ENCODE data around the gene MYMX.
A peak's percentile ranks its signal among the peaks of the same experiment; 100 is the strongest.

Gene MYMX

DNA sequence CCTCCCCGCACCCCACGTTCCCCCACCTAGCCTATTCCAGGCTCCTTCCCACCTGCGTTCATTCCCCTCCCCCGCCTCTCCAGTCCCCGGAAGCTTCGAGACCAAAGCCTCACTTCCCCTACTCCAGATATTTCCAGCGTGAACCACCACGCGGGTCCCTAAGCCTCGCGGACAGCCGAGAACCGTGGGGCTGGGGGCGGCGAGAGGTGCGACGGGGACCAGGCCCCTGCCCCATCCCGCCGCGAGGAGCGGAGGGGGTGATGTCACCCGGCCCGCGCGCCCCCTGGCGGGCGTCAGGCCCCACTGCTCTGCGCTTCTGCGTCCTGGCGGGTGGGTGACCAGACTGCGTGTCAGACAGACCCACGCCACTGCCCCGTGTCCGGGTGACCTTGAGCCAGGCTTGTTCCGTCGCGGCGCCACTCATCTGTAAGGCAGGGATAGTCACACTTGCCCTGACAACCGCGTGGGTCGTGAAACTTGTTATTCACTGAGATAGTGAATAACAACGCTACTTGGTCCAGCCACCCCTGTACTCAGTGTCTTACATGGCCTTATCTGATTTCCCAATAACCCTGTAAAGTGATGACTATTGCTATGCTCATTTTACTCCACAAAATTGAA is 21.2 kb downstream of the MYMX start (continued):
- TF ChIP-seq, protein P1, sequence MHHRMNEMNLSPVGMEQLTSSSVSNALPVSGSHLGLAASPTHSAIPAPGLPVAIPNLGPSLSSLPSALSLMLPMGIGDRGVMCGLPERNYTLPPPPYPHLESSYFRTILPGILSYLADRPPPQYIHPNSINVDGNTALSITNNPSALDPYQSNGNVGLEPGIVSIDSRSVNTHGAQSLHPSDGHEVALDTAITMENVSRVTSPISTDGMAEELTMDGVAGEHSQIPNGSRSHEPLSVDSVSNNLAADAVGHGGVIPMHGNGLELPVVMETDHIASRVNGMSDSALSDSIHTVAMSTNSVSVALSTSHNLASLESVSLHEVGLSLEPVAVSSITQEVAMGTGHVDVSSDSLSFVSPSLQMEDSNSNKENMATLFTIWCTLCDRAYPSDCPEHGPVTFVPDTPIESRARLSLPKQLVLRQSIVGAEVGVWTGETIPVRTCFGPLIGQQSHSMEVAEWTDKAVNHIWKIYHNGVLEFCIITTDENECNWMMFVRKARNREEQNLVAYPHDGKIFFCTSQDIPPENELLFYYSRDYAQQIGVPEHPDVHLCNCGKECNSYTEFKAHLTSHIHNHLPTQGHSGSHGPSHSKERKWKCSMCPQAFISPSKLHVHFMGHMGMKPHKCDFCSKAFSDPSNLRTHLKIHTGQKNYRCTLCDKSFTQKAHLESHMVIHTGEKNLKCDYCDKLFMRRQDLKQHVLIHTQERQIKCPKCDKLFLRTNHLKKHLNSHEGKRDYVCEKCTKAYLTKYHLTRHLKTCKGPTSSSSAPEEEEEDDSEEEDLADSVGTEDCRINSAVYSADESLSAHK (tag by site-specific recombination; IDR thresholded peaks at IDR 0.05), result 0 out of 2 replicates have a peak, but pooled peaks have one; percentile 10
- TF ChIP-seq ZNF629 (tag by site-specific recombination; IDR thresholded peaks at IDR 0.05) (peak; percentile 84), ZNF23 (tag by site-specific recombination; IDR thresholded peaks at IDR 0.05; ENCODE audit: borderline replicate concordance) (no peak), HOXD13 (CRISPR knock-in tag; IDR thresholded peaks at IDR 0.05; ENCODE audit: borderline replicate concordance) (no peak), ZNF837 (tag by site-specific recombination; IDR thresholded peaks at IDR 0.05) (no peak), GFI1B (tag by site-specific recombination; IDR thresholded peaks at IDR 0.05) (no peak), HOXA7 (CRISPR knock-in tag; IDR thresholded peaks at IDR 0.05; ENCODE audit: borderline replicate concordance) (no peak), ZNF416 (tag by site-specific recombination; IDR thresholded peaks at IDR 0.05) (no peak), ZNF548 (tag by site-specific recombination; IDR thresholded peaks at IDR 0.05) (0 out of 2 replicates have a peak, but pooled peaks have one; percentile 11), ZNF138 (tag by site-specific recombination; IDR thresholded peaks at IDR 0.05; ENCODE audit: borderline replicate concordance) (no peak), ZNF654 (tag by site-specific recombination; IDR thresholded peaks at IDR 0.05; ENCODE audit: low read depth) (no peak; the same call in 1 of the 2 replicates), ZNF274 (IDR thresholded peaks at IDR 0.05; ENCODE audit: low read length) (no peak), ZNF274 (tag by site-specific recombination; IDR thresholded peaks at IDR 0.05; ENCODE audit: borderline replicate concordance) (no peak), ZNF239 (tag by site-specific recombination; IDR thresholded peaks at IDR 0.05) (no peak), KLF8 (tag by site-specific recombination; IDR thresholded peaks at IDR 0.05) (peak; percentile 92), KLF9 (tag by site-specific recombination; IDR thresholded peaks at IDR 0.05; ENCODE audit: low read depth) (0 out of 2 replicates have a peak, but pooled peaks have one; percentile 56), PRDM1 (tag by site-specific recombination; IDR thresholded peaks at IDR 0.05) (no peak), ZNF830 (tag by site-specific recombination; IDR thresholded peaks at IDR 0.05; ENCODE audit: low read depth) (no peak)
- TF ChIP-seq, protein P2, sequence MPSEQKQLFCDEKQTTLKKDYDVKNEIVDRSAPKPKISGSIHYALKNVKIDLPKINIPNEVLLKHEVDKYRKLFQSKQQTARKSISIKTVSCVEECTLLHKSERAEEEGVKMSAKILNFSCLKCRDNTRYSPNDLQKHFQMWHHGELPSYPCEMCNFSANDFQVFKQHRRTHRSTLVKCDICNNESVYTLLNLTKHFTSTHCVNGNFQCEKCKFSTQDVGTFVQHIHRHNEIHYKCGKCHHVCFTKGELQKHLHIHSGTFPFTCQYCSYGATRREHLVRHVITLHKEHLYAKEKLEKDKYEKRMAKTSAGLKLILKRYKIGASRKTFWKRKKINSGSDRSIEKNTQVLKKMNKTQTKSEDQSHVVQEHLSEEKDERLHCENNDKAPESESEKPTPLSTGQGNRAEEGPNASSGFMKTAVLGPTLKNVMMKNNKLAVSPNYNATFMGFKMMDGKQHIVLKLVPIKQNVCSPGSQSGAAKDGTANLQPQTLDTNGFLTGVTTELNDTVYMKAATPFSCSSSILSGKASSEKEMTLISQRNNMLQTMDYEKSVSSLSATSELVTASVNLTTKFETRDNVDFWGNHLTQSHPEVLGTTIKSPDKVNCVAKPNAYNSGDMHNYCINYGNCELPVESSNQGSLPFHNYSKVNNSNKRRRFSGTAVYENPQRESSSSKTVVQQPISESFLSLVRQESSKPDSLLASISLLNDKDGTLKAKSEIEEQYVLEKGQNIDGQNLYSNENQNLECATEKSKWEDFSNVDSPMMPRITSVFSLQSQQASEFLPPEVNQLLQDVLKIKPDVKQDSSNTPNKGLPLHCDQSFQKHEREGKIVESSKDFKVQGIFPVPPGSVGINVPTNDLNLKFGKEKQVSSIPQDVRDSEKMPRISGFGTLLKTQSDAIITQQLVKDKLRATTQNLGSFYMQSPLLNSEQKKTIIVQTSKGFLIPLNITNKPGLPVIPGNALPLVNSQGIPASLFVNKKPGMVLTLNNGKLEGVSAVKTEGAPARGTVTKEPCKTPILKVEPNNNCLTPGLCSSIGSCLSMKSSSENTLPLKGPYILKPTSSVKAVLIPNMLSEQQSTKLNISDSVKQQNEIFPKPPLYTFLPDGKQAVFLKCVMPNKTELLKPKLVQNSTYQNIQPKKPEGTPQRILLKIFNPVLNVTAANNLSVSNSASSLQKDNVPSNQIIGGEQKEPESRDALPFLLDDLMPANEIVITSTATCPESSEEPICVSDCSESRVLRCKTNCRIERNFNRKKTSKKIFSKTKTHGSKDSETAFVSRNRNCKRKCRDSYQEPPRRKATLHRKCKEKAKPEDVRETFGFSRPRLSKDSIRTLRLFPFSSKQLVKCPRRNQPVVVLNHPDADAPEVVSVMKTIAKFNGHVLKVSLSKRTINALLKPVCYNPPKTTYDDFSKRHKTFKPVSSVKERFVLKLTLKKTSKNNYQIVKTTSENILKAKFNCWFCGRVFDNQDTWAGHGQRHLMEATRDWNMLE (tag by site-specific recombination; conservative IDR thresholded peaks at IDR 0.05; ENCODE audit: low read depth), result peak; percentile 33; the same call in 1 of the 2 replicates
- TF ChIP-seq, protein P3, sequence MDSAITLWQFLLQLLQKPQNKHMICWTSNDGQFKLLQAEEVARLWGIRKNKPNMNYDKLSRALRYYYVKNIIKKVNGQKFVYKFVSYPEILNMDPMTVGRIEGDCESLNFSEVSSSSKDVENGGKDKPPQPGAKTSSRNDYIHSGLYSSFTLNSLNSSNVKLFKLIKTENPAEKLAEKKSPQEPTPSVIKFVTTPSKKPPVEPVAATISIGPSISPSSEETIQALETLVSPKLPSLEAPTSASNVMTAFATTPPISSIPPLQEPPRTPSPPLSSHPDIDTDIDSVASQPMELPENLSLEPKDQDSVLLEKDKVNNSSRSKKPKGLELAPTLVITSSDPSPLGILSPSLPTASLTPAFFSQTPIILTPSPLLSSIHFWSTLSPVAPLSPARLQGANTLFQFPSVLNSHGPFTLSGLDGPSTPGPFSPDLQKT (IDR thresholded peaks at IDR 0.05; ENCODE audit: borderline replicate concordance, low read depth, low read length), result no peak
- TF ChIP-seq, protein P4, sequence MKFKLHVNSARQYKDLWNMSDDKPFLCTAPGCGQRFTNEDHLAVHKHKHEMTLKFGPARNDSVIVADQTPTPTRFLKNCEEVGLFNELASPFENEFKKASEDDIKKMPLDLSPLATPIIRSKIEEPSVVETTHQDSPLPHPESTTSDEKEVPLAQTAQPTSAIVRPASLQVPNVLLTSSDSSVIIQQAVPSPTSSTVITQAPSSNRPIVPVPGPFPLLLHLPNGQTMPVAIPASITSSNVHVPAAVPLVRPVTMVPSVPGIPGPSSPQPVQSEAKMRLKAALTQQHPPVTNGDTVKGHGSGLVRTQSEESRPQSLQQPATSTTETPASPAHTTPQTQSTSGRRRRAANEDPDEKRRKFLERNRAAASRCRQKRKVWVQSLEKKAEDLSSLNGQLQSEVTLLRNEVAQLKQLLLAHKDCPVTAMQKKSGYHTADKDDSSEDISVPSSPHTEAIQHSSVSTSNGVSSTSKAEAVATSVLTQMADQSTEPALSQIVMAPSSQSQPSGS (tag by site-specific recombination; IDR thresholded peaks at IDR 0.05; ENCODE audit: low read depth), result peak; percentile 95
- TF ChIP-seq, protein P5, sequence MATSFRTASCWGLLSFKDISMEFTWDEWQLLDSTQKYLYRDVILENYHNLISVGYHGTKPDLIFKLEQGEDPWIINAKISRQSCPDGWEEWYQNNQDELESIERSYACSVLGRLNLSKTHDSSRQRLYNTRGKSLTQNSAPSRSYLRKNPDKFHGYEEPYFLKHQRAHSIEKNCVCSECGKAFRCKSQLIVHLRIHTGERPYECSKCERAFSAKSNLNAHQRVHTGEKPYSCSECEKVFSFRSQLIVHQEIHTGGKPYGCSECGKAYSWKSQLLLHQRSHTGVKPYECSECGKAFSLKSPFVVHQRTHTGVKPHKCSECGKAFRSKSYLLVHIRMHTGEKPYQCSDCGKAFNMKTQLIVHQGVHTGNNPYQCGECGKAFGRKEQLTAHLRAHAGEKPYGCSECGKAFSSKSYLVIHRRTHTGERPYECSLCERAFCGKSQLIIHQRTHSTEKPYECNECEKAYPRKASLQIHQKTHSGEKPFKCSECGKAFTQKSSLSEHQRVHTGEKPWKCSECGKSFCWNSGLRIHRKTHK (tag by site-specific recombination; IDR thresholded peaks at IDR 0.05), result no peak
- TF ChIP-seq, protein P6, sequence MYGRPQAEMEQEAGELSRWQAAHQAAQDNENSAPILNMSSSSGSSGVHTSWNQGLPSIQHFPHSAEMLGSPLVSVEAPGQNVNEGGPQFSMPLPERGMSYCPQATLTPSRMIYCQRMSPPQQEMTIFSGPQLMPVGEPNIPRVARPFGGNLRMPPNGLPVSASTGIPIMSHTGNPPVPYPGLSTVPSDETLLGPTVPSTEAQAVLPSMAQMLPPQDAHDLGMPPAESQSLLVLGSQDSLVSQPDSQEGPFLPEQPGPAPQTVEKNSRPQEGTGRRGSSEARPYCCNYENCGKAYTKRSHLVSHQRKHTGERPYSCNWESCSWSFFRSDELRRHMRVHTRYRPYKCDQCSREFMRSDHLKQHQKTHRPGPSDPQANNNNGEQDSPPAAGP (tag by site-specific recombination; IDR thresholded peaks at IDR 0.05), result peak; percentile 93
- TF ChIP-seq, protein P7, sequence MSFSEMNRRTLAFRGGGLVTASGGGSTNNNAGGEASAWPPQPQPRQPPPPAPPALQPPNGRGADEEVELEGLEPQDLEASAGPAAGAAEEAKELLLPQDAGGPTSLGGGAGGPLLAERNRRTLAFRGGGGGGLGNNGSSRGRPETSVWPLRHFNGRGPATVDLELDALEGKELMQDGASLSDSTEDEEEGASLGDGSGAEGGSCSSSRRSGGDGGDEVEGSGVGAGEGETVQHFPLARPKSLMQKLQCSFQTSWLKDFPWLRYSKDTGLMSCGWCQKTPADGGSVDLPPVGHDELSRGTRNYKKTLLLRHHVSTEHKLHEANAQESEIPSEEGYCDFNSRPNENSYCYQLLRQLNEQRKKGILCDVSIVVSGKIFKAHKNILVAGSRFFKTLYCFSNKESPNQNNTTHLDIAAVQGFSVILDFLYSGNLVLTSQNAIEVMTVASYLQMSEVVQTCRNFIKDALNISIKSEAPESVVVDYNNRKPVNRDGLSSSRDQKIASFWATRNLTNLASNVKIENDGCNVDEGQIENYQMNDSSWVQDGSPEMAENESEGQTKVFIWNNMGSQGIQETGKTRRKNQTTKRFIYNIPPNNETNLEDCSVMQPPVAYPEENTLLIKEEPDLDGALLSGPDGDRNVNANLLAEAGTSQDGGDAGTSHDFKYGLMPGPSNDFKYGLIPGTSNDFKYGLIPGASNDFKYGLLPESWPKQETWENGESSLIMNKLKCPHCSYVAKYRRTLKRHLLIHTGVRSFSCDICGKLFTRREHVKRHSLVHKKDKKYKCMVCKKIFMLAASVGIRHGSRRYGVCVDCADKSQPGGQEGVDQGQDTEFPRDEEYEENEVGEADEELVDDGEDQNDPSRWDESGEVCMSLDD (tag by site-specific recombination; IDR thresholded peaks at IDR 0.05), result peak; percentile 87

Measured in HEK293 (cell line).